ENCODE data around the gene PKLR.

GRCh38 chr1:155309423-155310021 lies 8.3 kb upstream of the PKLR start:
- TF ChIP-seq POLR2AphosphoS5 (IDR thresholded peaks at IDR 0.05; ENCODE audit: low read depth) = peak; percentile 49; the same call in 1 of the 2 replicates
- no peak for TF ChIP-seq CTCF (IDR thresholded peaks at IDR 0.05; ENCODE audit: insufficient read depth, low read length)
- TF ChIP-seq REST (IDR thresholded peaks at IDR 0.05; ENCODE audit: insufficient replicate concordance, low read depth) = peak; percentile 16
